HCT116 (cell line): ENCODE measurements around the gene VCAN. TPM values are rescaled to one million over a fixed set of nuclear protein-coding genes. Genes with fewer than 3 reads are reported as not detected.

Experiments
- ATAC-seq: fragments of 200-7000 bp; cut with Tn5 transposase; 2 replicates; pipeline ENCODE4 v1.9.1; 2020; ENCODE audit warnings: mild to moderate bottlenecking, moderate library complexity
- BruUV-seq: library from RNA; stranded (reverse); fragments of 400-500 nt; replicated peaks from 2 replicates; lab custom pipeline; 2021; lab: Mats Ljungman, UMichigan
- CTCF ChIA-PET: fragments of 300-600 bp; sonication (Branson Sonifier 250); formaldehyde crosslinking; loops from one replicate; lab custom pipeline; 2021; ENCODE audit warnings: antibody characterized with exemption; lab: Charles Lee
- POLR2A ChIA-PET: fragments of 300-600, 350-600 bp; sonication (Branson Sonifier 250); formaldehyde crosslinking; loops from one replicate; lab custom pipeline; 2021; ENCODE audit warnings: antibody characterized with exemption; lab: Charles Lee
- RAD21 ChIA-PET, 2 experiments: fragments of 300-600 bp; sonication (Branson Sonifier 250); formaldehyde crosslinking; loops; one replicate each; lab custom pipeline; 2023; ENCODE audit warnings: low total read pairs in 2 of 2; ENCODE audit not compliant: uncharacterized antibody in 2 of 2, unreplicated experiment in 2 of 2, low non-redundant PET in 1 of 2; lab: Charles Lee
- DNase-seq: peaks from one replicate; pipeline ENCODE4 v3.0.0-alpha.2; 2010; ENCODE audit warnings: low read depth, low spot score
- H2AFZ ChIP-seq: fragments of 200-600 bp; shearing (Covaris generic), sonication (generic); 2 replicates; pipeline ENCODE4 v1.6.1; 2017; ENCODE audit warnings: low read depth, mixed run types, mixed read lengths, antibody characterized with exemption, low read length; ENCODE audit not compliant: poor library complexity, severe bottlenecking
- H3K27ac ChIP-seq: 2 replicates; pipeline ENCODE4 v1.5.1; 2012; ENCODE audit warnings: low read depth, low read length
- H3K27me3 ChIP-seq: fragments of 200-600 bp; sonication (generic); 2 replicates; pipeline ENCODE4 v1.6.1; 2016; ENCODE audit warnings: mixed run types, low read length, mixed read lengths; ENCODE audit not compliant: insufficient read depth
- H3K36me3 ChIP-seq, 2 experiments: fragments of 200-500 bp in 1 of 2; fragments of 200-600 bp in 1 of 2; sonication (Bioruptor generic) in 1 of 2; sonication (generic) in 1 of 2; 2 replicates each; pipeline versions ENCODE4 v1.5.1 to v1.6.1; 2014 to 2016; ENCODE audit warnings: low read length in 2 of 2, inconsistent platforms in 1 of 2, mixed read lengths in 1 of 2, mixed run types in 1 of 2; ENCODE audit not compliant: insufficient read depth in 2 of 2, control insufficient read depth in 1 of 2
- H3K4me1 ChIP-seq, 2 experiments: fragments of 200-600 bp in 1 of 2; sonication (generic) in 1 of 2; 2 replicates each; pipeline versions ENCODE4 v1.5.1 to v1.6.1; 2012 to 2017; ENCODE audit warnings: low read length in 2 of 2, inconsistent platforms in 1 of 2, mild to moderate bottlenecking in 1 of 2, mixed read lengths in 1 of 2, mixed run types in 1 of 2, moderate library complexity in 1 of 2; ENCODE audit not compliant: insufficient read depth in 2 of 2, control insufficient read depth in 1 of 2
- H3K4me2 ChIP-seq: fragments of 200-600 bp; sonication (generic); 2 replicates; pipeline ENCODE4 v1.6.1; 2017; ENCODE audit warnings: mixed run types, low read length, mixed read lengths
- H3K4me3 ChIP-seq, 2 experiments: fragments of 200-600 bp in 1 of 2; sonication (generic) in 1 of 2; replicated peaks in 1 of 2; 2 replicates each; pipeline ENCODE4 v1.5.1; 2011 to 2016; ENCODE audit warnings: low read length in 2 of 2, control low read depth in 1 of 2, low read depth in 1 of 2, mild to moderate bottlenecking in 1 of 2, mixed read lengths in 1 of 2, mixed run types in 1 of 2
- H3K79me2 ChIP-seq: fragments of 200-600 bp; sonication (generic); 2 replicates; pipeline ENCODE4 v1.6.1; 2017; ENCODE audit warnings: mild to moderate bottlenecking, mixed run types, low read length, moderate library complexity, mixed read lengths; ENCODE audit not compliant: insufficient read depth
- H3K9ac ChIP-seq: fragments of 200-600 bp; sonication (generic); 2 replicates; pipeline ENCODE4 v1.6.1; 2016; ENCODE audit warnings: low read length, mixed read lengths
- H3K9me2 ChIP-seq: fragments of 200-600 bp; sonication (generic), shearing (Covaris generic); 2 replicates; pipeline ENCODE4 v1.6.1; 2017; ENCODE audit warnings: mixed run types, mild to moderate bottlenecking, moderate library complexity; ENCODE audit not compliant: insufficient read depth
- H3K9me3 ChIP-seq, 2 experiments: fragments of 200-500 bp in 1 of 2; fragments of 200-600 bp in 1 of 2; sonication (Bioruptor generic) in 1 of 2; sonication (generic) in 1 of 2; 2 replicates each; pipeline ENCODE4 v1.6.1; 2014 to 2017; ENCODE audit warnings: low read length in 2 of 2, mixed read lengths in 2 of 2, inconsistent platforms in 1 of 2, low read depth in 1 of 2, mild to moderate bottlenecking in 1 of 2, mixed run types in 1 of 2, moderate library complexity in 1 of 2; ENCODE audit not compliant: control insufficient read depth in 1 of 2, insufficient read depth in 1 of 2
- H4K20me1 ChIP-seq: fragments of 200-600 bp; sonication (generic), shearing (Covaris generic); 2 replicates; pipeline ENCODE4 v1.6.1; 2017; ENCODE audit warnings: mixed run types, mild to moderate bottlenecking, moderate library complexity; ENCODE audit not compliant: insufficient read depth
- CEBPB ChIP-seq: IDR thresholded peaks from 2 replicates; pipeline ENCODE4 v1.6.1; 2012; ENCODE audit warnings: low read depth
- ELF1 ChIP-seq: IDR thresholded peaks from 2 replicates; pipeline ENCODE4 v1.6.1; 2012; ENCODE audit warnings: low read depth, borderline replicate concordance
- MAX ChIP-seq: IDR thresholded peaks from 2 replicates; pipeline ENCODE4 v1.6.1; 2012
- POLR2AphosphoS5 ChIP-seq: IDR thresholded peaks from 2 replicates; pipeline ENCODE4 v1.6.1; 2011; ENCODE audit warnings: mild to moderate bottlenecking, low read depth, low read length, moderate library complexity
- REST ChIP-seq: IDR thresholded peaks from 2 replicates; pipeline ENCODE4 v1.6.1; 2012; ENCODE audit warnings: low read depth
- ZFX ChIP-seq: fragments of 450-650 bp; IDR thresholded peaks from 2 replicates; pipeline ENCODE4 v1.6.1; 2017
- intact Hi-C: fragments of 100-400 bp; cut with micrococcal nuclease; formaldehyde crosslinking; loops from 2 replicates; pipeline ENCODE4 v1.10.0; 2022
- total RNA-seq: library from RNA; stranded (reverse); gene quantifications from one replicate; pipeline ENCODE4 v1.2.1, GENCODE V29; 2021; ENCODE audit not compliant: unreplicated experiment
- TF ChIP-seq, protein P1 (sequence below): IDR thresholded peaks from 2 replicates; pipeline ENCODE4 v1.6.1; 2011; ENCODE audit warnings: mild to moderate bottlenecking, low read length, moderate library complexity; ENCODE audit not compliant: insufficient replicate concordance; ENCODE audit errors: extremely low read depth

Gene VCAN
- total RNA-seq, 1 experiment from 2014 or later = 49.9 TPM

DNA sequence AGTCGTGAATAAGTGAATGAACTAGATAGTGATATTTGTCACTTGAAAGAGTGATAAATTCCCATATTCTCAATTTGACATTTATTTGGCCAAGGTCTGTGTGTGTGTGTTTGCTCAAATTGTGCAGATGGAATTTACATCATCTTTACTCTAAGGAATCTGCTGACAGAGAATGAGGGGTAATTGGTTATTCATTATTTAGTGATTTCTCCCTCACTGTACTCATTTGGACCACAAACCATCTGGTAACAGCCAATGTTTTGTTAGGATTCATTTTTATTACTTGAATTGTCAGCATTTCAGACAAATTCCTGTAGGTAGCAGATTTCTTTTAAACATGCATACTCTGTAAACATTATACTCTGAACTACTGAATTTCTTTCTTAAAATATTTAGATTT is 15.6 kb downstream of the VCAN start:
- intact Hi-C loops = no loop called here
- no TSS peak for BruUV-seq
- no peak for DNase-seq
- H3K9ac ChIP-seq = no peak overlapping the region
- ChIA-PET POLR2A (no interaction called here), RAD21 (no interaction called here), CTCF (interaction anchor here (1.0 kb wide), 1 partner anchor 12 kb away, joined by 5 read pairs; no protein-coding TSS in a partner anchor)
- no peak for ATAC-seq
- H3K4me3 ChIP-seq = no peak overlapping the region
- H4K20me1 ChIP-seq = no peaks in the 10 kb centered on the region
- no peaks in the 10 kb centered on the region for H3K9me3 ChIP-seq
- H3K4me1 ChIP-seq = peaks cover 0 to 3% of the 10 kb centered on the region in 2 experiments; a peak in 2 of 4 replicates
- no peak overlapping the region for H3K27ac ChIP-seq
- H3K9me2 ChIP-seq = no peaks in the 10 kb centered on the region
- H3K36me3 ChIP-seq = peaks cover 0 to 6% of the 10 kb centered on the region in 2 experiments; a peak in 1 of 4 replicates
- no peak overlapping the region for H2AFZ ChIP-seq
- no peak overlapping the region for H3K4me2 ChIP-seq
- no peaks in the 10 kb centered on the region for H3K27me3 ChIP-seq
- TF ChIP-seq POLR2AphosphoS5 (no peak), CEBPB (no peak), REST (no peak), ZFX (no peak), ELF1 (no peak), MAX (no peak)
- TF ChIP-seq, protein P1, sequence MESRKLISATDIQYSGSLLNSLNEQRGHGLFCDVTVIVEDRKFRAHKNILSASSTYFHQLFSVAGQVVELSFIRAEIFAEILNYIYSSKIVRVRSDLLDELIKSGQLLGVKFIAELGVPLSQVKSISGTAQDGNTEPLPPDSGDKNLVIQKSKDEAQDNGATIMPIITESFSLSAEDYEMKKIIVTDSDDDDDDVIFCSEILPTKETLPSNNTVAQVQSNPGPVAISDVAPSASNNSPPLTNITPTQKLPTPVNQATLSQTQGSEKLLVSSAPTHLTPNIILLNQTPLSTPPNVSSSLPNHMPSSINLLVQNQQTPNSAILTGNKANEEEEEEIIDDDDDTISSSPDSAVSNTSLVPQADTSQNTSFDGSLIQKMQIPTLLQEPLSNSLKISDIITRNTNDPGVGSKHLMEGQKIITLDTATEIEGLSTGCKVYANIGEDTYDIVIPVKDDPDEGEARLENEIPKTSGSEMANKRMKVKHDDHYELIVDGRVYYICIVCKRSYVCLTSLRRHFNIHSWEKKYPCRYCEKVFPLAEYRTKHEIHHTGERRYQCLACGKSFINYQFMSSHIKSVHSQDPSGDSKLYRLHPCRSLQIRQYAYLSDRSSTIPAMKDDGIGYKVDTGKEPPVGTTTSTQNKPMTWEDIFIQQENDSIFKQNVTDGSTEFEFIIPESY = no peak
- H3K79me2 ChIP-seq = no peaks in the 10 kb centered on the region
